Mesenchymal stem cell (in vitro differentiated cells and primary cell): Measurements from ENCODE around the gene GALNT2.

Experiments used
- DNase-seq: peaks from one replicate; pipeline ENCODE4 v3.0.0-alpha.2; 2013
- H2AFZ ChIP-seq: one replicate; pipeline ENCODE4 v1.6.1; 2013; ENCODE audit warnings: low read depth, mild to moderate bottlenecking, control low read depth, inconsistent platforms, low read length, moderate library complexity
- H2AK5ac ChIP-seq: 2 replicates; pipeline ENCODE4 v1.6.1; 2013; ENCODE audit warnings: low read length, moderate library complexity, mild to moderate bottlenecking, inconsistent platforms; ENCODE audit not compliant: severe bottlenecking
- H2BK120ac ChIP-seq: one replicate; pipeline ENCODE4 v1.6.1; 2013; ENCODE audit warnings: low read depth, mild to moderate bottlenecking, inconsistent platforms, low read length, moderate library complexity
- H2BK12ac ChIP-seq, 2 experiments: one replicate each; pipeline ENCODE4 v1.6.1; 2013; ENCODE audit warnings: inconsistent platforms in 2 of 2, low read length in 2 of 2, mild to moderate bottlenecking in 2 of 2, moderate library complexity in 2 of 2, control low read depth in 1 of 2
- H2BK15ac ChIP-seq: one replicate; pipeline ENCODE4 v1.6.1; 2013; ENCODE audit warnings: mild to moderate bottlenecking, low read depth, inconsistent platforms; ENCODE audit not compliant: poor library complexity, severe bottlenecking
- H2BK5ac ChIP-seq: 2 replicates; pipeline ENCODE4 v1.6.1; 2013; ENCODE audit warnings: low read depth, mild to moderate bottlenecking, low read length, control low read depth, inconsistent platforms; ENCODE audit not compliant: poor library complexity, severe bottlenecking
- H3K14ac ChIP-seq, 2 experiments: one replicate each; pipeline ENCODE4 v1.6.1; 2013; ENCODE audit warnings: inconsistent platforms in 2 of 2, low read length in 2 of 2, control low read depth in 1 of 2, mild to moderate bottlenecking in 1 of 2, moderate library complexity in 1 of 2
- H3K18ac ChIP-seq, 2 experiments: one replicate each; pipeline ENCODE4 v1.6.1; 2013; ENCODE audit warnings: inconsistent platforms in 2 of 2, low read length in 2 of 2, control low read depth in 1 of 2, low read depth in 1 of 2, mild to moderate bottlenecking in 1 of 2
- H3K23ac ChIP-seq, 2 experiments: one replicate each; pipeline ENCODE4 v1.6.1; 2013; ENCODE audit warnings: inconsistent platforms in 2 of 2, low read length in 2 of 2, mild to moderate bottlenecking in 2 of 2, moderate library complexity in 2 of 2, control low read depth in 1 of 2
- H3K27ac ChIP-seq: 2 replicates; pipeline ENCODE4 v1.5.1; 2013; ENCODE audit warnings: mild to moderate bottlenecking, moderate library complexity, low read length, control low read depth, inconsistent platforms; ENCODE audit not compliant: poor library complexity, severe bottlenecking
- H3K27me3 ChIP-seq, 2 experiments: 2 replicates each; pipeline versions ENCODE4 v1.6.1 to v1.7.0; 2013; ENCODE audit warnings: low read length in 2 of 2, mild to moderate bottlenecking in 2 of 2, moderate library complexity in 2 of 2, control low read depth in 1 of 2, inconsistent platforms in 1 of 2; ENCODE audit not compliant: control insufficient read depth in 1 of 2, insufficient read depth in 1 of 2
- H3K36me3 ChIP-seq, 2 experiments: 2 replicates each; pipeline versions ENCODE4 v1.6.1 to v1.7.0; 2013; ENCODE audit warnings: low read length in 2 of 2, control low read depth in 1 of 2, inconsistent platforms in 1 of 2, low read depth in 1 of 2, mild to moderate bottlenecking in 1 of 2; ENCODE audit not compliant: insufficient read depth in 2 of 2, control insufficient read depth in 1 of 2
- H3K4ac ChIP-seq, 2 experiments: one replicate each; pipeline ENCODE4 v1.6.1; 2013; ENCODE audit warnings: inconsistent platforms in 2 of 2, low read length in 2 of 2, mild to moderate bottlenecking in 2 of 2, moderate library complexity in 2 of 2, control low read depth in 1 of 2, low read depth in 1 of 2
- H3K4me1 ChIP-seq: 2 replicates; pipeline ENCODE4 v1.6.1; 2013; ENCODE audit warnings: low read depth, low read length, control low read depth; ENCODE audit not compliant: control insufficient read depth, insufficient read depth
- H3K4me2 ChIP-seq: 2 replicates; pipeline ENCODE4 v1.6.1; 2013; ENCODE audit warnings: low read length, mild to moderate bottlenecking, inconsistent platforms; ENCODE audit not compliant: poor library complexity, severe bottlenecking
- H3K4me3 ChIP-seq, 2 experiments: 2 replicates each; pipeline versions ENCODE4 v1.5.1 to v1.7.0; 2013; ENCODE audit warnings: low read length in 2 of 2, mild to moderate bottlenecking in 2 of 2, control low read depth in 1 of 2, low read depth in 1 of 2; ENCODE audit not compliant: insufficient read depth in 1 of 2
- H3K79me1 ChIP-seq: replicated peaks from 2 replicates; pipeline ENCODE4 v1.6.1; 2013; ENCODE audit warnings: mild to moderate bottlenecking, control low read depth, low read length, inconsistent platforms; ENCODE audit not compliant: poor library complexity, severe bottlenecking
- H3K9ac ChIP-seq: 2 replicates; pipeline ENCODE4 v1.7.0; 2013; ENCODE audit warnings: mild to moderate bottlenecking, low read length, moderate library complexity
- H3K9me3 ChIP-seq: 2 replicates; pipeline ENCODE4 v1.7.0; 2013; ENCODE audit warnings: mild to moderate bottlenecking, low read length; ENCODE audit not compliant: control insufficient read depth
- H4K8ac ChIP-seq: one replicate; pipeline ENCODE4 v1.6.1; 2013; ENCODE audit warnings: inconsistent platforms, mild to moderate bottlenecking, low read length, moderate library complexity
- H4K91ac ChIP-seq: one replicate; pipeline ENCODE4 v1.6.1; 2013; ENCODE audit warnings: mild to moderate bottlenecking, low read length, inconsistent platforms
- WGBS: methylation state at CpG from one replicate; pipeline ENCODE4 v1.1.7; 2013; ENCODE audit warnings: mixed read lengths; 5-methylcytosine and 5-hydroxymethylcytosine counted together

GALNT2 gene

DNA sequence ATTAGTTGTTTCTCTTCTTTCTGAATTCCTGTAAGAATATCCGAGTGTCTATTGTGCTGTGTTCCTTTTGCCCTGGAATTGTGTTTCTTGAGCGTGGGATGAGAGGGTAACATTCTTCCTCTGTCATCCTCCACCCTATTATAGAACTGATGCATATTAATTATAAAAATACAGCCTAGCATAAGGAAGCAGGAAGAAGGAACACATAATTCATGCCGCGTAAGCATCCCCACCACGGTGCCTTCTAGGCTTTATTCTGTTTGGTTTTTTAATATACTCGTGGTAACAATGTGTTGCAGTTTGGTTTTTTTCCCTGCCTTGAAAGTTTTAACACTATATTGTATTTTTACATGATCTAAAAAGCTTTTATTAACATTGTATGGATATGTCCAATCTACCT lies 65.7 kb downstream of the GALNT2 start:
- Histone ChIP-seq H3K4me3 (no peak overlapping the region), H3K36me3 (peaks cover 0 to 10% of the 10 kb centered on the region in 2 experiments), H2BK5ac (no peak overlapping the region), H3K9ac (no peak overlapping the region), H2AFZ (no peak overlapping the region), H2AK5ac (no peak overlapping the region), H3K9me3 (no peaks in the 10 kb centered on the region), H3K4me2 (no peak overlapping the region), H3K23ac (no peak overlapping the region), H4K8ac (no peak overlapping the region), H2BK120ac (no peak overlapping the region), H3K18ac (no peak overlapping the region), H3K4ac (no peak overlapping the region), H3K27ac (no peak overlapping the region), H3K27me3 (no peaks in the 10 kb centered on the region), H3K79me1 (peaks cover 35% of the 10 kb centered on the region), H3K4me1 (peaks cover 30% of the 10 kb centered on the region), H4K91ac (no peak overlapping the region), H2BK12ac (no peak overlapping the region), H3K14ac (no peak overlapping the region), H2BK15ac (no peak overlapping the region)
- no peak for DNase-seq
- WGBS, result 93% methylated on average over 4 of the region's 6 CpGs

DNA sequence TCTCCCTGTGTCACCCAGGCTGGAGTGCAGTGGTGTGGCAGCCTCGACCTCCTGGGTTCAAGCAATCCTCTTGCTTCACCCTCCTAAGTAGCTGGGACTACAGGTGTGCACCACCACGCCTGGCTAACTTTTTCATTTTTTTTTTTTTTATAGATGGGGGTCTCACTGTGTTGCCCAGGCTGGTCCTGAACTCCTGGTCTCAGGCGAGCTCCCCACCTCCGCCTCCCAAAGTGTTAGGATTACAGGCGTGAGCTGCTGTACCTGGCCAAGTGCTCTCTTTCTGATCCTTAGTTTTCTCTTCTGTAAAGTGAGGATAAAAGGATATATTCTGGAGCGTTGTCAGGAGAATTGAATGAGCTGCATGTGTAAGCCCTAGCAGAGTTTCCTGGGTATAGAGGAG lies 68.7 kb downstream of the GALNT2 start:
- no peak for DNase-seq
- no peaks in the 10 kb centered on the region for H3K27me3 ChIP-seq
- WGBS, result 94% methylated on average over 6 of the region's 6 CpGs

DNA sequence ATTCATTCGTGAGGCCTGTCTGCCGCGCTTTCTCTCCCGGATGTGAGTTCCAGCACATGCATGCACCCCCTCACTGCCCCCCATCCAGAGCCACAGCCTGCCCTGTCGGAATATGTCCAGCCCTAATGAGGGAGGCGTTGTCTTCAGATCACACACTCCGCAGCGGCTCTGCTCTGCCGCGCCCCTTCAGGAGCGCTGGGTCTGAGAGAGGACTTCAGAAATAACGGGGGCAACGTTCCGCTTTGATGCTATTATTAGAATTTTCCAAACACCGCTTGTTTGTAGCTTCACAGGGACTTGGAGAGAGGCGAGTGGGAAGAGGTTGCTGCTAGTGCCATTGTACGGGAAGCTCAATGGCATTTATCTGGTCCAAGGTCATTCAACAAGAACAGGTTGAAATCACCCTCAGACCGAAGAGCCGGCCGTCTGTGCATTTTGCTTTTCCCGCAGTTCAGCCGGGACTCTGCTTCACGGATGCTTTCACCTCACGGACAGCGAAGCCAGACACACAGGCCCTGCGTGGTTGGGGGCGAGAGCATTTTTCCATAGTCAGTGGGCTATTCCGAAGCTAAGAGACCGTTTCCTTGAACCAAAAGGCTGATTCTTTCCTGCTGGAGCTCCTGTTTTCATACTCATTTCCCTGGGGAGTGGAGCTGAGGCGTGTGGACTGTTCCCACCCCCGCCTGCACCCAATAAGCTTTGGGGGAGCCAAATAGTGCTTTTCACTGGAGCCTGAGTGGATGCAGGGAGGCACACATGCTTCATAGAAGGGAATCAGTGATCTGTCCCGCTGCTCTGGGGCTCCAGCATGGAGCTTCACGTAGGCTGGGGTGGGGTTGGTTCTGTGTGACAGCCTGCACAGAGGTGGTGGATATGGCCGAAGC lies 69.7 kb downstream of the GALNT2 start:
- Histone ChIP-seq H3K4me1 (peaks cover 17% of the 10 kb centered on the region), H2BK5ac (no peak overlapping the region), H3K27ac (no peak overlapping the region), H3K36me3 (peaks cover 0 to 5% of the 10 kb centered on the region in 2 experiments), H4K8ac (peak overlapping the region; percentile 20), H3K4me3 (no peak overlapping the region), H3K27me3 (no peaks in the 10 kb centered on the region), H3K79me1 (peaks cover 28% of the 10 kb centered on the region), H3K9ac (no peak overlapping the region), H3K14ac (no peak overlapping the region), H2AFZ (no peak overlapping the region), H3K9me3 (no peaks in the 10 kb centered on the region), H3K4ac (peak overlapping the region in 1 of 2 experiments; percentile 13), H2BK15ac (no peak overlapping the region), H3K4me2 (no peak overlapping the region), H2BK12ac (peak overlapping the region in 1 of 2 experiments; percentile 42), H2BK120ac (no peak overlapping the region), H3K23ac (no peak overlapping the region), H2AK5ac (peak overlapping the region; percentile 17), H3K18ac (peak overlapping the region in 1 of 2 experiments; percentile 2), H4K91ac (peak overlapping the region; percentile 88)
- WGBS, result 93% methylated on average over 34 of the region's 34 CpGs
- no peak for DNase-seq

More for the DNA sequence above, 68.7 kb downstream of the GALNT2 start:
- Histone ChIP-seq H3K18ac (no peak overlapping the region), H3K9me3 (no peaks in the 10 kb centered on the region), H2BK12ac (no peak overlapping the region), H3K79me1 (peaks cover 32% of the 10 kb centered on the region), H3K4me1 (peaks cover 21% of the 10 kb centered on the region), H3K36me3 (peaks cover 0 to 5% of the 10 kb centered on the region in 2 experiments), H4K91ac (no peak overlapping the region), H2AFZ (no peak overlapping the region), H3K23ac (no peak overlapping the region), H2BK120ac (no peak overlapping the region), H2BK5ac (no peak overlapping the region), H3K4me3 (no peak overlapping the region), H2AK5ac (no peak overlapping the region), H3K27ac (no peak overlapping the region), H3K4ac (no peak overlapping the region), H3K9ac (no peak overlapping the region), H3K14ac (no peak overlapping the region), H4K8ac (no peak overlapping the region), H3K4me2 (no peak overlapping the region), H2BK15ac (no peak overlapping the region)

DNA sequence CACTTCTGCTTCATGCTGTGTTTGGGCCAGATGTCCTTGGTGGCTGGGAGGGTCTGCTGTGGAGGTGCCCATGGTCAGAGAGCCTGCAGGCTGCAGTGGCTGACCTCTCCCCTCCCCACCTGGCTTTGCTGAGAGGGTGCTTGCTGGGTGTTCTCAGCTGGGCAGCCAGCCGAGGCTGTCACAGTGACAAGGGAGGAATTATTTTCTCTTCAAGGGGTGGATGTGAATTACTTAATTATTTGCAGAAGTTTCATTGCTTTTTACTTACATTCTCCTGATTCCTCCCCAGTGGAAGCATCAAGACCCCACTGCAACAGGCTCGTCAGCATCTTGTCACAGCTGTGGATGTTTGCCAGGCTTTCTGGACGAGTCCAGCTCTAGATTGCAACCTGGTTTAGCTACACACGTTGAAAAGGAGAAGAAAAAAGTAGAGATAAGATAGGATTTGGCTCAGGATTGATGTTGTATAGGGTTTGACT lies 70.3 kb downstream of the GALNT2 start:
- Histone ChIP-seq H2BK15ac (peak overlapping the region; percentile 56), H3K4ac (peak overlapping the region in 1 of 2 experiments; percentile 13), H4K91ac (peak overlapping the region; percentile 88), H2AK5ac (peak overlapping the region; percentile 67), H3K27me3 (no peaks in the 10 kb centered on the region), H3K27ac (no peak overlapping the region), H3K18ac (peak overlapping the region in 1 of 2 experiments; percentile 2), H3K9ac (no peak overlapping the region), H2BK12ac (no peak overlapping the region), H3K9me3 (no peaks in the 10 kb centered on the region), H3K4me2 (no peak overlapping the region), H3K23ac (no peak overlapping the region), H2BK120ac (no peak overlapping the region), H3K79me1 (peaks cover 29% of the 10 kb centered on the region), H3K4me3 (no peak overlapping the region), H3K14ac (no peak overlapping the region), H4K8ac (peak overlapping the region; percentile 20), H2BK5ac (no peak overlapping the region), H3K4me1 (peaks cover 21% of the 10 kb centered on the region), H3K36me3 (peaks cover 0 to 5% of the 10 kb centered on the region in 2 experiments), H2AFZ (no peak overlapping the region)
- 85% methylated on average over 3 of the region's 4 CpGs for WGBS
- DNase-seq, result no peak
